Activated T-cell treated with anti-CD3 and anti-CD28 coated beads, Interleukin-2, amount 50 U/mL, for 4 hours (primary cell): ENCODE data around the gene CEACAM21. TPM values are rescaled to one million over a fixed set of nuclear protein-coding genes. Genes with fewer than 3 reads are reported as not detected.

ENCODE experiments used
- ATAC-seq, 2 donors: fragments of 200-7000 bp; cut with Tn5 transposase; one replicate each; pipeline ENCODE4 v1.10.0; 2021
- DNase-seq: peaks from one replicate; pipeline ENCODE4 v3.0.0-alpha.2; 2020
- H3K27me3 Mint-ChIP-seq: one replicate; pipeline ENCODE4 v1.8.0; 2021; ENCODE audit warnings: low read depth, mixed read lengths
- H3K36me3 Mint-ChIP-seq: one replicate; pipeline ENCODE4 v1.8.0; 2022; ENCODE audit warnings: mixed read lengths; ENCODE audit not compliant: insufficient read depth
- H3K4me1 Mint-ChIP-seq: one replicate; pipeline ENCODE4 v1.8.0; 2021; ENCODE audit warnings: low read depth, mixed read lengths
- H3K4me3 Mint-ChIP-seq: one replicate; pipeline ENCODE4 v1.8.0; 2021; ENCODE audit warnings: mild to moderate bottlenecking, moderate library complexity, mixed read lengths
- H3K9me3 Mint-ChIP-seq: one replicate; pipeline ENCODE4 v1.8.0; 2021; ENCODE audit warnings: mixed read lengths
- total RNA-seq, 3 donors: library from RNA; stranded (reverse); gene quantifications; one replicate each; pipeline ENCODE4 v1.2.1, GENCODE V29; 2021

CEACAM21 gene
- total RNA-seq, 3 donors from 2014 or later, result 6.1 to 12.9 (median 11.0) TPM

- ATAC-seq, result no peak
- DNase-seq, result no peak
- no peaks in the 10 kb centered on the region for H3K36me3 Mint-ChIP-seq
- H3K4me3 Mint-ChIP-seq, result no peak overlapping the region
- no peaks in the 10 kb centered on the region for H3K4me1 Mint-ChIP-seq
- H3K9me3 Mint-ChIP-seq, result no peaks in the 10 kb centered on the region
- peaks cover 20% of the 10 kb centered on the region for H3K27me3 Mint-ChIP-seq
Measured at GRCh38 chr19:41606215-41606837, 30.4 kb downstream of the CEACAM21 start.

- peaks cover 15% of the 10 kb centered on the region for H3K27me3 Mint-ChIP-seq
- ATAC-seq, result no peak
- DNase-seq, result no peak
- no peak overlapping the region for H3K4me3 Mint-ChIP-seq
- H3K9me3 Mint-ChIP-seq, result no peaks in the 10 kb centered on the region
- no peaks in the 10 kb centered on the region for H3K4me1 Mint-ChIP-seq
- no peaks in the 10 kb centered on the region for H3K36me3 Mint-ChIP-seq
Measured at GRCh38 chr19:41607668-41608067, 31.7 kb downstream of the CEACAM21 start.

- Mint-ChIP-seq H3K4me1 (no peaks in the 10 kb centered on the region), H3K36me3 (peaks cover 1% of the 10 kb centered on the region), H3K4me3 (no peak overlapping the region), H3K27me3 (peaks cover 29% of the 10 kb centered on the region), H3K9me3 (no peaks in the 10 kb centered on the region)
- DNase-seq, result no peak
- no peak for ATAC-seq
Measured at GRCh38 chr19:41610789-41611188, 34.8 kb downstream of the CEACAM21 start.

GRCh38 chr19:41612483-41612882 lies 36.5 kb downstream of the CEACAM21 start:
- no peak for DNase-seq
- H3K36me3 Mint-ChIP-seq, result peaks cover 1% of the 10 kb centered on the region
- H3K27me3 Mint-ChIP-seq, result peaks cover 32% of the 10 kb centered on the region
- no peaks in the 10 kb centered on the region for H3K9me3 Mint-ChIP-seq
- no peak overlapping the region for H3K4me3 Mint-ChIP-seq
- no peak for ATAC-seq
- H3K4me1 Mint-ChIP-seq, result no peaks in the 10 kb centered on the region

- H3K36me3 Mint-ChIP-seq, result peaks cover 1% of the 10 kb centered on the region
- DNase-seq, result no peak
- no peak overlapping the region for H3K4me3 Mint-ChIP-seq
Measured at GRCh38 chr19:41615207-41615606, 39.2 kb downstream of the CEACAM21 start.

GRCh38 chr19:41616792-41617621 lies 41.0 kb downstream of the CEACAM21 start:
- Mint-ChIP-seq H3K4me3 (no peak overlapping the region), H3K4me1 (no peaks in the 10 kb centered on the region), H3K36me3 (peaks cover 1% of the 10 kb centered on the region), H3K9me3 (no peaks in the 10 kb centered on the region), H3K27me3 (peaks cover 20% of the 10 kb centered on the region)
- ATAC-seq (no peak), DNase-seq (no peak)

More at GRCh38 chr19:41615207-41615606, 39.2 kb downstream of the CEACAM21 start:
- H3K4me1 Mint-ChIP-seq, result no peaks in the 10 kb centered on the region
- peaks cover 24% of the 10 kb centered on the region for H3K27me3 Mint-ChIP-seq
- ATAC-seq, result no peak
- H3K9me3 Mint-ChIP-seq, result no peaks in the 10 kb centered on the region

GRCh38 chr19:41617941-41618730 lies 42.2 kb downstream of the CEACAM21 start:
- Mint-ChIP-seq H3K4me3 (no peak overlapping the region), H3K4me1 (no peaks in the 10 kb centered on the region), H3K36me3 (peaks cover 1% of the 10 kb centered on the region), H3K9me3 (no peaks in the 10 kb centered on the region), H3K27me3 (peaks cover 20% of the 10 kb centered on the region)
- ATAC-seq (no peak), DNase-seq (no peak)

GRCh38 chr19:41619018-41619556 lies 43.1 kb downstream of the CEACAM21 start:
- H3K4me1 Mint-ChIP-seq, result no peaks in the 10 kb centered on the region
- H3K36me3 Mint-ChIP-seq, result peaks cover 1% of the 10 kb centered on the region
- DNase-seq (no peak), ATAC-seq (no peak)
- no peaks in the 10 kb centered on the region for H3K9me3 Mint-ChIP-seq
- H3K4me3 Mint-ChIP-seq, result no peak overlapping the region
- peaks cover 14% of the 10 kb centered on the region for H3K27me3 Mint-ChIP-seq

GRCh38 chr19:41620171-41620570 lies 44.2 kb downstream of the CEACAM21 start:
- ATAC-seq (no peak), DNase-seq (no peak)
- Mint-ChIP-seq H3K36me3 (no peaks in the 10 kb centered on the region), H3K9me3 (no peaks in the 10 kb centered on the region), H3K4me1 (no peaks in the 10 kb centered on the region), H3K27me3 (peaks cover 8% of the 10 kb centered on the region), H3K4me3 (no peak overlapping the region)

- ATAC-seq (no peak), DNase-seq (no peak)
- no peaks in the 10 kb centered on the region for H3K4me1 Mint-ChIP-seq
- peaks cover 9% of the 10 kb centered on the region for H3K27me3 Mint-ChIP-seq
- H3K9me3 Mint-ChIP-seq, result no peaks in the 10 kb centered on the region
- no peaks in the 10 kb centered on the region for H3K36me3 Mint-ChIP-seq
- no peak overlapping the region for H3K4me3 Mint-ChIP-seq
Measured at GRCh38 chr19:41621226-41621625, 45.3 kb downstream of the CEACAM21 start.

GRCh38 chr19:41621654-41622053 lies 45.7 kb downstream of the CEACAM21 start:
- Mint-ChIP-seq H3K27me3 (peaks cover 10% of the 10 kb centered on the region), H3K4me3 (no peak overlapping the region), H3K9me3 (no peaks in the 10 kb centered on the region), H3K36me3 (no peaks in the 10 kb centered on the region), H3K4me1 (no peaks in the 10 kb centered on the region)
- no peak for ATAC-seq
- no peak for DNase-seq

- peaks cover 23% of the 10 kb centered on the region for H3K27me3 Mint-ChIP-seq
- no peaks in the 10 kb centered on the region for H3K4me1 Mint-ChIP-seq
- no peaks in the 10 kb centered on the region for H3K36me3 Mint-ChIP-seq
- no peak overlapping the region for H3K4me3 Mint-ChIP-seq
- ATAC-seq (no peak), DNase-seq (no peak)
- no peaks in the 10 kb centered on the region for H3K9me3 Mint-ChIP-seq
Measured at GRCh38 chr19:41623360-41623759, 47.4 kb downstream of the CEACAM21 start.

GRCh38 chr19:41624515-41624914 lies 48.5 kb downstream of the CEACAM21 start:
- no peaks in the 10 kb centered on the region for H3K36me3 Mint-ChIP-seq
- no peak overlapping the region for H3K4me3 Mint-ChIP-seq
- H3K9me3 Mint-ChIP-seq, result no peaks in the 10 kb centered on the region
- no peaks in the 10 kb centered on the region for H3K4me1 Mint-ChIP-seq
- DNase-seq (no peak), ATAC-seq (no peak)
- H3K27me3 Mint-ChIP-seq, result peaks cover 26% of the 10 kb centered on the region

GRCh38 chr19:41624937-41625336 lies 49.0 kb downstream of the CEACAM21 start:
- DNase-seq (no peak), ATAC-seq (no peak)
- no peaks in the 10 kb centered on the region for H3K36me3 Mint-ChIP-seq
- H3K27me3 Mint-ChIP-seq, result peaks cover 26% of the 10 kb centered on the region
- H3K4me1 Mint-ChIP-seq, result no peaks in the 10 kb centered on the region
- H3K9me3 Mint-ChIP-seq, result peaks cover under 1% of the 10 kb centered on the region
- no peak overlapping the region for H3K4me3 Mint-ChIP-seq
